Measurements from ENCODE around the gene FBXO7.

The FBXO7 gene

GRCh38 chr22:32487461-32487860 lies 12.8 kb downstream of the FBXO7 start:
- no peak for TF ChIP-seq MZF1 (tag by site-specific recombination; IDR thresholded peaks at IDR 0.05; ENCODE audit: borderline replicate concordance)
- no peak for TF ChIP-seq IKZF3 (tag by site-specific recombination; IDR thresholded peaks at IDR 0.05)
- TF ChIP-seq SCRT2 (tag by site-specific recombination; IDR thresholded peaks at IDR 0.05) = no peak
- no peak for TF ChIP-seq ZNF211 (tag by site-specific recombination; IDR thresholded peaks at IDR 0.05; ENCODE audit: low read depth)
- no peak for TF ChIP-seq ZNF341 (tag by site-specific recombination; IDR thresholded peaks at IDR 0.05; ENCODE audit: low read depth)
- Histone ChIP-seq H3K9me3 (ENCODE audit: control insufficient read depth, insufficient read depth, low read depth, low read length) (no peaks in the 10 kb centered on the region), H3K4me1 (ENCODE audit: control insufficient read depth, insufficient read depth, low read length) (0 out of 2 replicates have a peak, but pooled peaks cover 5% of the 10 kb centered on the region), H3K27ac (ENCODE audit: extremely low read depth, low read depth, low read length) (no peak overlapping the region), H3K4me3 (ENCODE audit: low read depth, low read length) (no peak overlapping the region), H3K36me3 (ENCODE audit: control insufficient read depth in 2 of 2, insufficient read depth in 1 of 2, low read length in 2 of 2) (peaks cover 41 to 86% of the 10 kb centered on the region in 2 experiments)
- POLR2A ChIA-PET = no interaction called here
- CTCF ChIA-PET = interaction anchor here (0.6 kb wide), 1 partner anchor 1458 kb away, joined by 3 read pairs; no protein-coding TSS in a partner anchor

- ChIA-PET CTCF (interaction anchor here (0.6 kb wide), 1 partner anchor 223 kb away, joined by 3 read pairs; no protein-coding TSS in a partner anchor), POLR2A (no interaction called here)
- no peak overlapping the region for H3K27ac ChIP-seq (ENCODE audit: extremely low read depth, low read depth, low read length)
- H3K36me3 ChIP-seq (ENCODE audit: control insufficient read depth in 2 of 2, insufficient read depth in 1 of 2, low read length in 2 of 2) = peaks cover 60 to 88% of the 10 kb centered on the region in 2 experiments
- no peak overlapping the region for H3K4me3 ChIP-seq (ENCODE audit: low read depth, low read length)
- H3K9me3 ChIP-seq (ENCODE audit: control insufficient read depth, insufficient read depth, low read depth, low read length) = no peaks in the 10 kb centered on the region
- no peaks in the 10 kb centered on the region for H3K4me1 ChIP-seq (ENCODE audit: control insufficient read depth, insufficient read depth, low read length)
- TF ChIP-seq BCL11B (tag by site-specific recombination; IDR thresholded peaks at IDR 0.05; ENCODE audit: low read depth) (no peak), YY1 (tag by site-specific recombination; IDR thresholded peaks at IDR 0.05) (no peak), ZBTB49 (tag by site-specific recombination; IDR thresholded peaks at IDR 0.05; ENCODE audit: low read depth) (no peak), ZNF391 (tag by site-specific recombination; IDR thresholded peaks at IDR 0.05; ENCODE audit: borderline replicate concordance, low read depth) (no peak), ZNF704 (tag by site-specific recombination; IDR thresholded peaks at IDR 0.05) (no peak), CTCF (tag by site-specific recombination; IDR thresholded peaks at IDR 0.05) (no peak), ZNF133 (tag by site-specific recombination; IDR thresholded peaks at IDR 0.05) (no peak), ZNF292 (tag by site-specific recombination; IDR thresholded peaks at IDR 0.05; ENCODE audit: borderline replicate concordance, low read depth) (no peak), HIC1 (tag by site-specific recombination; IDR thresholded peaks at IDR 0.05) (no peak), ZBTB48 (tag by site-specific recombination; IDR thresholded peaks at IDR 0.05) (no peak), SCRT1 (tag by site-specific recombination; IDR thresholded peaks at IDR 0.05; ENCODE audit: borderline replicate concordance) (no peak), SETDB1 (IDR thresholded peaks at IDR 0.05; ENCODE audit: insufficient read length, low read length) (no peak), ZNF530 (tag by site-specific recombination; IDR thresholded peaks at IDR 0.05; ENCODE audit: low read depth) (no peak)
These were observed 14.8 kb downstream of the FBXO7 start for GRCh38 chr22:32489377-32489776.
